Esophagus (tissue), 2 donors: Measurements from ENCODE around the gene CMSS1. TPM values are rescaled to one million over a fixed set of nuclear protein-coding genes. Genes with fewer than 3 reads are reported as not detected.

Source experiments
- H3K27ac ChIP-seq, 2 donors: one replicate each; pipeline ENCODE4 v1.5.1; 2013; ENCODE audit warnings: low read depth in 2 of 2, mild to moderate bottlenecking in 2 of 2, inconsistent platforms in 1 of 2, low read length in 1 of 2, moderate library complexity in 1 of 2
- H3K27me3 ChIP-seq, 2 donors: one replicate each; pipeline ENCODE4 v1.6.1; 2013; ENCODE audit warnings: low read length in 2 of 2, control low read depth in 1 of 2, mild to moderate bottlenecking in 1 of 2; ENCODE audit not compliant: insufficient read depth in 2 of 2, control insufficient read depth in 1 of 2
- H3K36me3 ChIP-seq, 2 donors: one replicate each; pipeline ENCODE4 v1.6.1; 2013; ENCODE audit warnings: low read length in 1 of 2; ENCODE audit not compliant: control insufficient read depth in 2 of 2, insufficient read depth in 2 of 2
- H3K4me1 ChIP-seq, 2 donors: one replicate each; pipeline ENCODE4 v1.6.1; 2013; ENCODE audit warnings: low read length in 1 of 2; ENCODE audit not compliant: control insufficient read depth in 2 of 2, insufficient read depth in 2 of 2
- H3K4me3 ChIP-seq, 2 donors: one replicate each; pipeline ENCODE4 v1.5.1; 2013; ENCODE audit warnings: low read length in 2 of 2, mild to moderate bottlenecking in 2 of 2, low read depth in 1 of 2, moderate library complexity in 1 of 2
- H3K9me3 ChIP-seq, 2 donors: one replicate each; pipeline ENCODE4 v1.6.1; 2013; ENCODE audit warnings: mild to moderate bottlenecking in 2 of 2, low read depth in 1 of 2, low read length in 1 of 2, moderate library complexity in 1 of 2; ENCODE audit not compliant: control insufficient read depth in 2 of 2, insufficient read depth in 1 of 2
- WGBS, 2 donors: extraction: QIAGEN DNeasy Blood & Tissue Kit; methylation state at CpG; one replicate each; pipeline ENCODE4 v1.1.7; 2013; 5-methylcytosine and 5-hydroxymethylcytosine counted together
- polyA plus RNA-seq, 2 donors: library from polyadenylated mRNA; stranded (reverse); fragments of 200-250 nt; gene quantifications; one replicate each; pipeline ENCODE4 v1.2.3, GENCODE V29; 2013
- donor health status: healthy with polysubstance abuse.
- donor health status: Bipolar disorder and iron deficiency.

The CMSS1 gene
- polyA plus RNA-seq, 2 donors, result 15.5 to 17.9 TPM

DNA sequence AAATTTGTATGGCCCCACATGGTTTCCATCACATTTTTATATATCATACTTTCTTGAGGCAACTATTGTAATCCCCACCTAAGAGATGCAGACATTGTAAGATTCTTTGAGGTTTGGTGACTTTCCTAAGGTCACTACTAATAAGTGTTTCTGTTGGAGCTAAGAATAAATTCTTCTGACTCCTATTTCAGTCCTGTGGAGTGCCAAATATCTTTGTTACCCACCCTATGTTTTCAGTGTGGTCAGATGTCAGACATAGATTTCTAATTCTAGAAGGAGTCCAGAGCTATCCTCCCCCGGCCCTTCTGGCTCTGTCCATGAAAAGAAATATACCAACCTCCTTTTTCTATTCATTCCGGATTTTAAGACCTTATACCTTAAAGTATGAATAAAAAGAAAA lies 342.9 kb downstream of the CMSS1 start:
- H3K4me3 ChIP-seq, result no peak overlapping the region
- no peaks in the 10 kb centered on the region for H3K36me3 ChIP-seq
- H3K9me3 ChIP-seq, result no peaks in the 10 kb centered on the region
- no peaks in the 10 kb centered on the region for H3K27me3 ChIP-seq
- no peaks in the 10 kb centered on the region for H3K4me1 ChIP-seq
- WGBS, 2 donors, result 93% methylated on average over 2 of the region's 2 CpGs
- H3K27ac ChIP-seq, result no peak overlapping the region

DNA sequence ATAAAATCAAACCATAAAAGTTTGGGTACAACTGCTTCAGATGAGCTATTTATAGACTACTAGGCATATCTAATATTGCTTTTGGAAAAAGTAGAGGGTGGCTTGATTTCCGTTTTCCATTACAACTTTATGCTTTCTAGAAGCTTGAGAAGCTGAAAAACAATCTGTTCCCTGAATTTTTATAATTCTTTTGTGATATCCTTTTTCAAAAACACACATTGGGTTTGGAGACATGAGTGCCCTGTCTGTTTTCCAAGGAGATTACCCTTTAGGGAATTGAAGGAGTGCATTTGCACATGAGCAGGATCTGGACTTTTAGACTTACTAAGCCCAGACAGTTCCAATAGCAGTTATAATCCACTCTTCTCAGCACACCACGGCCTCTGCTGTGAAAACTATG lies 346.1 kb downstream of the CMSS1 start:
- Histone ChIP-seq H3K27ac (no peak overlapping the region), H3K4me1 (no peaks in the 10 kb centered on the region), H3K27me3 (no peaks in the 10 kb centered on the region), H3K9me3 (no peaks in the 10 kb centered on the region), H3K36me3 (no peaks in the 10 kb centered on the region), H3K4me3 (no peak overlapping the region)
- 69 to 80% methylated on average over 2 of the region's 2 CpGs for WGBS, 2 donors

DNA sequence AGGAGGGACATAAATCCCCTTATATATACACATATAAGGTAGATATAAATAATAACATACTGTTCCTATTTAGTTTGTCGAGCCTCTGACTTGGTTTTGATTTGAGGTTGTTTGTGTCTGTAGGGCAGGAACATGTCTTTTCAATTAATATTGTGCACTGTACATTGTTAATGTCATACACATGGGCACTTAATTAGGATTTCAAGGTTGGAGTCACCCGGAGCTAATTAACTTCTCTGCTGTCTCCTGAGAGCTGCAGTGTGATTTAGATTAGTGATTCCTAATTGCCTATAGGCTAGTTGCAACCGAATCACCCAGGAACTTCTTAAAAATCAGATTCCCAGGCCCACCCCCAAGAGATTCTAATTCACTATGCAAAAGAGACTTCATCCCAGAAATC lies 347.1 kb downstream of the CMSS1 start:
- no peaks in the 10 kb centered on the region for H3K9me3 ChIP-seq
- 87% methylated on average over 3 of the region's 3 CpGs for WGBS, 2 donors
- no peak overlapping the region for H3K27ac ChIP-seq
- no peak overlapping the region for H3K4me3 ChIP-seq
- no peaks in the 10 kb centered on the region for H3K4me1 ChIP-seq
- H3K36me3 ChIP-seq, result no peaks in the 10 kb centered on the region
- no peaks in the 10 kb centered on the region for H3K27me3 ChIP-seq

DNA sequence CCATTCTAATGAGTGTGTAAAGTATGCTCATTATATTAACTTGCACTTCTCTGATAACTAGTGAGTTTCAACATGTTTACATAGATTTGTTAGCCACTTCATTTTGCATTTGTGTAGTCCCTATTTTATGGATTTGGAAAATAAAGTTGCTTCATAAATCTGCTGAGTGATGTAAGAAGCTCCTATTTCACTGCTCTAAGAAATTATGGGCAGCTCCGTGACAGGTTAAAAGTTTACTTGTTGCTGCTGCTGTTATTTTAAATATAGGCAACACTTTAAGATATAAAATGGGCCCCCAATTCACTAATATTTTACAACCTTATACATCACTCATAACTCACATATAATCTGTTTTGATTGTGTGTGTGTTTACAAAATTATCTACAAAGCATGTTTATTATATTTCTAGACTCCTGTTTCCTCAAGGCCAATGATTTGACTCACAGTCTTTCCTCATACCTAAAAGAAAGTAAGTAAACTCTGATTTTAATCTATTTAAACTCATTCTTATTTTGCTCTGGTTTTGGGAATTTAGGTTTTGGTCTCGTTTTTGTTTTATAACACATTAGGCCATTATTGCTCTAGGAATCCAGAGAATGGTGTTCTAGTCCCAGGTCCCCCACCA lies 348.4 kb downstream of the CMSS1 start:
- H3K27me3 ChIP-seq, result no peaks in the 10 kb centered on the region
- no peaks in the 10 kb centered on the region for H3K9me3 ChIP-seq
- H3K36me3 ChIP-seq, result no peaks in the 10 kb centered on the region
- H3K4me1 ChIP-seq, result no peaks in the 10 kb centered on the region
- no peak overlapping the region for H3K27ac ChIP-seq
- 92 to 98% methylated on average over 2 of the region's 2 CpGs for whole genome bisulfite sequencing, 2 donors
- H3K4me3 ChIP-seq, result no peak overlapping the region

DNA sequence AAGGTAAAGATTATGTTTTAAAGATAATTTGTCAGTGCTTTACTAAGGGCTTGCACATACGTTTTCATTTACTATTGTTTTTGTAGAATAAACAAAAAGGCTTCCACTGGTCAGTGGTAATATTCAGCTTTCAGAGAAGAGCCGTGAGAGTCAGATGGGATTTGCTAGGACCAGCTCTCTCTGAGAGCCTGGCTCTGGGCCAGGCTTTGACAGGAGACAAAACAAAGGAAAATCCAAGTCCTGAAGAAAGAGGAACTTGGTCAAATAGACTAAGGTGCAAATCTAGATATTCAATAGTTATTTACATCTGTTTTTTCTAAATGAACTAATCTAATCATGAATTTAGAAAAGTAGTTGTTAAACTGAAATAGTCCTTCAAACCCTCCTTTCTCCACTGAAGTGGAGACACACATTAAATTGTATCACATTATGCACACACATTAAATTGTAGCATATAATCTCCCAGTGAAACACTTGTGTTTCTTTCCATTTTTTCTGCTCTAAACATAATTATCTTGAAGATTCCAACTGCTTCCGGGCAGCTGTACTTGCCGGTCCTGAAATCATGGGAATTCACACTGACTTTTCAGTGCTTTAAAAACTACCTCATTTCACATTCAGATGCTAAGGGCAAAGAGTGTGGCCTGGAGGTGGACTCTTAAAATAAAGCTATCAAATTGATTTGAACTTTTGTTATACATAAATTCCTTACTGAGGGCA lies 351.7 kb downstream of the CMSS1 start:
- H3K27me3 ChIP-seq, result no peaks in the 10 kb centered on the region
- H3K4me3 ChIP-seq, result no peak overlapping the region
- H3K36me3 ChIP-seq, result peaks cover 0 to 3% of the 10 kb centered on the region in 2 donors
- WGBS, 2 donors, result 64 to 69% methylated on average over 4 of the region's 4 CpGs
- H3K9me3 ChIP-seq, result no peaks in the 10 kb centered on the region
- H3K4me1 ChIP-seq, result no peaks in the 10 kb centered on the region
- H3K27ac ChIP-seq, result no peak overlapping the region

DNA sequence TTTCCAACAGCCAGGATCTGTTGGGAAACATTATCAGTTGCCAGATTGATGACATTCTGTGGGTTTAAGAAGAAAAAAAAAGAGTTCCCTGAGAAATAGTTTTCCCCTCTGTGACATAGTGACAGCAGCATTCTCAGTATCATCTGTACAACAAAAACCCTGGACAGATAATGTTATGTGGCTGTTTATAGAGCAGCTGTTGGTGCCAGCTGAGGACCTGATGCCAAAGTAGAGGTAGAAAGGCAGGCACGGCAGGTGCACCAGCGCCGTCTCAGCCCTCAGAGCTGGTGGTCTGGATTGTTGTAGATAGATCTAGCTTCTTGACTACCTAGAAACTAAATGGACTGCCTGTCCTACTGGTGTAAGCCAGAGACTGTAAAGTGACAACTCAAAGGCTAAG lies 352.8 kb downstream of the CMSS1 start:
- Histone ChIP-seq H3K9me3 (no peaks in the 10 kb centered on the region), H3K36me3 (peaks cover 0 to 3% of the 10 kb centered on the region in 2 donors), H3K4me1 (no peaks in the 10 kb centered on the region), H3K27ac (no peak overlapping the region), H3K27me3 (no peaks in the 10 kb centered on the region), H3K4me3 (no peak overlapping the region)
- WGBS, 2 donors, result 98 to 100% methylated on average over 3 of the region's 3 CpGs

DNA sequence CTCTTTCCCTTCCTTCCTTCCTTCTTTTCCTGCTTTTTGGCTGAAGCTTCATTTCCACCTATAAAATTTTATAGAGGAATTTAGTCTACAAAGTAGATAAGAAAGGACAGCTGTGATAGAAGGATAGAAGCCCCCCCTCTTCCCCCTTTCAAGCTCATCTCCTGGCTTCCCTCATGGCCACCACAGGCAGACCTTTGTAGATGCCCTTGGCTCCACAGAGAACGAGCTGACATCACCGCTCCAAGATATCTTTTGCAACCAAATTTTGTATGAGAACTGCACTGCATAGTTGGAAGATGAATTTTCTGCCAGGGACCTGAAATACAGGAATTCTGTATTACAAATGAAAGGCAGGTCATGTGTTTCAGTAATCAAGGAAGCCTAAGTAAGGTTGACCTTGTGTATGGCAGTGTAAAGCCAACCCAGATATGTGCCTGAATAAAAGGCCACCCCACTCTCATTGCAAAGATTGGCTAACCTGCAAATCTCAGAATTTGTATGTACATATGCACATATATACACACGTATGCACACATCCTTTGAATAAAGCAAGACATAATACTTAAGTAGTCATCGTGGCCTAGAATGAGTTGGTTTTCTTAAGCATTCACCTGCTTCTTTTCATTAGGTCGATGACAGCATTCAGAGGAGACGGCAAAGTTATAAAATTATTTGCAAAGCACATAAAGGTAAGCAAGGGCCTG lies 353.7 kb downstream of the CMSS1 start:
- 93 to 95% methylated on average over 6 of the region's 6 CpGs for WGBS, 2 donors

DNA sequence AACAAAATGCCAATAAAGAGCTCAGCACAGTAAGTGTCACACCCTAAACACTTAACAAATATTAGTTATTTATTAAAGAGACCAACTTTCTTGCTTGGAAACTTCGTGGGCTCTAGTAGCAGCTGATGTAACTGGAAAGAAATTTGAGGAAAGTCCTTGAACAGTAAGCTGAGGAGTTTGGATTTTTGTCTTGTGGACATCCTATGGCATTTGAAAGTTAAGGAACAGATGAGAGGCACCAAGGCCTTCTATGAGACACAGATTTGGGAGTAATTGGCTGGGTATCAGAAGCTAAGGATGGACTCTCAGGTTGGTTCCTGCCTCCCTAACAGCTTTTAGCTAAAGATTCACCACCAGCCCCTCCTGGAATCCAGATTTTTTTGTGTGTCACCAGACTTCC lies 356.3 kb downstream of the CMSS1 start:
- Histone ChIP-seq H3K27me3 (no peaks in the 10 kb centered on the region), H3K9me3 (no peaks in the 10 kb centered on the region), H3K4me3 (no peak overlapping the region), H3K36me3 (peaks cover 0 to 3% of the 10 kb centered on the region in 2 donors), H3K4me1 (no peaks in the 10 kb centered on the region), H3K27ac (no peak overlapping the region)
- WGBS, 2 donors, result 72 to 74% methylated on average over 1 of the region's 1 CpG

More for the DNA sequence above, 353.7 kb downstream of the CMSS1 start:
- Histone ChIP-seq H3K27me3 (no peaks in the 10 kb centered on the region), H3K27ac (no peak overlapping the region), H3K4me3 (no peak overlapping the region), H3K36me3 (peaks cover 0 to 3% of the 10 kb centered on the region in 2 donors), H3K9me3 (no peaks in the 10 kb centered on the region), H3K4me1 (no peaks in the 10 kb centered on the region)

DNA sequence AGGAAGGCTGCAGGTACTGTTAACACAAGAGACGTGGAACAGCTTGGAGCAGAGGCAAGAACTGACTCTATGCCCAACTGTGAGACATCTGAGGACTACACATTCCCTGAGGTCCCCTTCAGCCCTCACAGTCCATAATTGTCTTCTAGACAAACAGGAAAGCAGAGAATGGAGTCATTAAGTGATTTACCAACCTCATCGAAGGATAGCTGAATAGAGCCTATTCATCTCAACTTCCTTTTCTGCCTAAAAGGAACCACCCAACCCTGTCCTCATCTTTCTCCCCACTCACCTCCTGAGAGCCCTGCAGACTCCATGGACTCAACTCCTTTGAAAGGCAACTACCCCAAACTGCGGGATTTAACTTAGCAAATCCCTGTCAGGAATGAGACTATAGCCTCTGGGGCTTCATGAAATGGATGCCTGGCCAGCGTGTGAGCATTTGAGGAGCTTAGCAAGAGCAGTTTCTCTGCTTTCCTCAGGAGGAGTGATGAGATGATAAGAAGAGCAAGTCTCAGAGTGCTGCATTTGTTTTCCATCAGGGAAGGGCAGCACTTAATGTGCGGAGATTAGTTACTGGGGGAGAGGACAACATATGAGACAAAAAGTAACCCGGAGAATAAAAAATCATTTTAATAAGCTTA lies 358.1 kb downstream of the CMSS1 start:
- H3K27ac ChIP-seq, result no peak overlapping the region
- WGBS, 2 donors, result 89% methylated on average over 6 of the region's 6 CpGs
- no peak overlapping the region for H3K4me3 ChIP-seq
- no peaks in the 10 kb centered on the region for H3K4me1 ChIP-seq
- H3K27me3 ChIP-seq, result no peaks in the 10 kb centered on the region
- peaks cover 0 to 3% of the 10 kb centered on the region in 2 donors for H3K36me3 ChIP-seq
- H3K9me3 ChIP-seq, result peaks cover 0 to 8% of the 10 kb centered on the region in 2 donors
